ENCODE data around the gene ROCK2.

DNA sequence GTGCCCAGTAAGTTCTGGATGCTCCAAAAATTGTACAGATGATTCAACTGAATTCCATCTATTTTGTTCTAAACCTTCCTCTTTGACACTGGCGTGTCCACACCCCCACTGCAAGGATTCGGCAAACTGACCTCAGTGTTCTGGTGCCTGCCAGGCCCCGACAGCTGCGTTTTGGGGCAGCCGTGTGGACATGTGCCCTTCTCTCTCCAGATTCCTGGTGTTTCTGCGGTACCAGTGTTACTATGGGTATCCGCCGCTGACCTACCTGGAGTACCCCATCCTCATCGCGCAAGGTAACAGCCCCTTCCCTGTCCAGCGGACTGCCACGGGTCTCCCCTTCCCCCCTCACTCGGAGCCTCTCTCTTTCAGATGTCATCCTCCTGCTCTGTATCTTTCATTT lies 184.2 kb downstream of the ROCK2 start:
- no peak for TF ChIP-seq GATA3 (IDR thresholded peaks at IDR 0.05; ENCODE audit: low read depth, low read length)
- TF ChIP-seq GATA2 (IDR thresholded peaks at IDR 0.05; ENCODE audit: low read depth, low read length) = no peak
